Caco-2 (cell line): ENCODE measurements around the gene LYSMD2. TPM values are rescaled to one million over a fixed set of nuclear protein-coding genes. Genes with fewer than 3 reads are reported as not detected.

Source experiments
- BruUV-seq: library from RNA; stranded (reverse); fragments of 400-500 nt; replicated peaks from 2 replicates; lab custom pipeline; 2021; lab: Mats Ljungman, UMichigan
- CTCF ChIA-PET: fragments of 300-600 bp; sonication (Branson Sonifier 250); formaldehyde crosslinking; loops from one replicate; lab custom pipeline; 2022; ENCODE audit warnings: antibody characterized with exemption; lab: Charles Lee
- POLR2A ChIA-PET: fragments of 300-600 bp; sonication (Branson Sonifier 250); formaldehyde crosslinking; loops from one replicate; lab custom pipeline; 2022; ENCODE audit warnings: antibody characterized with exemption; lab: Charles Lee
- DNase-seq, 2 experiments: peaks; one replicate each; pipeline versions ENCODE4 v3.0.0 to v3.0.0-alpha.2; 2020 to 2022
- H3K27me3 ChIP-seq: replicated peaks from 2 replicates; pipeline ENCODE4 v1.6.0; 2011; ENCODE audit warnings: low read length; ENCODE audit not compliant: control insufficient read depth, insufficient read depth
- H3K36me3 ChIP-seq: 2 replicates; pipeline ENCODE4 v1.5.1; 2011; ENCODE audit warnings: low read length; ENCODE audit not compliant: control insufficient read depth, insufficient read depth
- H3K4me1 ChIP-seq: fragments of 250-450 bp; sonication (Bioruptor Pico); 2 replicates; pipeline ENCODE4 v1.5.1; 2020; ENCODE audit warnings: mild to moderate bottlenecking
- H3K4me3 ChIP-seq: 2 replicates; pipeline ENCODE4 v1.5.1; 2011; ENCODE audit warnings: low read depth, mild to moderate bottlenecking, control low read depth, low read length
- H3K9me3 ChIP-seq: fragments of 250-450 bp; sonication (Bioruptor Pico); 2 replicates; pipeline ENCODE4 v1.5.1; 2020; ENCODE audit warnings: mild to moderate bottlenecking, moderate library complexity
- H3K27ac Mint-ChIP-seq: one replicate; pipeline ENCODE4 v1.8.0; 2022; ENCODE audit warnings: mixed read lengths; ENCODE audit not compliant: unreplicated experiment
- H3K27me3 Mint-ChIP-seq: one replicate; pipeline ENCODE4 v1.8.0; 2022; ENCODE audit warnings: mixed read lengths; ENCODE audit not compliant: insufficient read depth, unreplicated experiment
- H3K36me3 Mint-ChIP-seq: one replicate; pipeline ENCODE4 v1.8.0; 2022; ENCODE audit warnings: mild to moderate bottlenecking, mixed read lengths; ENCODE audit not compliant: insufficient read depth, unreplicated experiment
- H3K4me1 Mint-ChIP-seq: one replicate; pipeline ENCODE4 v1.8.0; 2022; ENCODE audit warnings: low read depth, mixed read lengths; ENCODE audit not compliant: unreplicated experiment
- H3K4me3 Mint-ChIP-seq: one replicate; pipeline ENCODE4 v1.8.0; 2022; ENCODE audit warnings: mild to moderate bottlenecking, moderate library complexity, mixed read lengths; ENCODE audit not compliant: unreplicated experiment
- H3K9me3 Mint-ChIP-seq: one replicate; pipeline ENCODE4 v1.8.0; 2022; ENCODE audit warnings: mixed read lengths; ENCODE audit not compliant: unreplicated experiment
- CTCF ChIP-seq, 2 experiments: fragments of 200-600 bp in 1 of 2; IDR thresholded peaks; 1 replicate in 1 of 2; 2 replicates in 1 of 2; pipeline versions ENCODE4 v1.5.1 to v1.8.0; 2011 to 2022; ENCODE audit warnings: antibody characterized with exemption in 1 of 2, control low read depth in 1 of 2, inconsistent platforms in 1 of 2, low read depth in 1 of 2, low read length in 1 of 2, mild to moderate bottlenecking in 1 of 2, moderate library complexity in 1 of 2; ENCODE audit not compliant: insufficient read depth in 1 of 2, severe bottlenecking in 1 of 2, unreplicated experiment in 1 of 2
- intact Hi-C: fragments of 100-400 bp; cut with micrococcal nuclease; formaldehyde crosslinking; loops from one replicate; pipeline ENCODE4 v1.10.0; 2022; ENCODE audit not compliant: unreplicated experiment
- total RNA-seq: library from RNA; stranded (reverse); gene quantifications from 2 replicates; pipeline ENCODE4 v1.2.3, GENCODE V29; 2022

LYSMD2 gene
- total RNA-seq, 1 experiment from 2014 or later: 0.29 TPM

- no peak for TF ChIP-seq CTCF (IDR thresholded peaks at IDR 0.05; ENCODE audit: insufficient read depth in 1 of 2, low read depth in 1 of 2, low read length in 1 of 2, severe bottlenecking in 1 of 2, unreplicated experiment in 1 of 2)
- Mint-ChIP-seq H3K27ac (no peak overlapping the region), H3K9me3 (no peaks in the 10 kb centered on the region), H3K27me3 (peaks cover 18% of the 10 kb centered on the region), H3K36me3 (no peaks in the 10 kb centered on the region), H3K4me3 (no peak overlapping the region), H3K4me1 (no peaks in the 10 kb centered on the region)
- no TSS peak for BruUV-seq
- Histone ChIP-seq H3K4me3 (no peak overlapping the region), H3K36me3 (no peaks in the 10 kb centered on the region), H3K27me3 (no peaks in the 10 kb centered on the region), H3K4me1 (no peaks in the 10 kb centered on the region), H3K9me3 (no peaks in the 10 kb centered on the region)
- POLR2A ChIA-PET: no interaction called here
- CTCF ChIA-PET: no interaction called here
- intact Hi-C loops: no loop called here
- DNase-seq: no peak
Measured at GRCh38 chr15:51760805-51761204, 23.4 kb upstream of the LYSMD2 start.

GRCh38 chr15:51759557-51760070 lies 22.2 kb upstream of the LYSMD2 start:
- no peak overlapping the region for H3K27ac Mint-ChIP-seq
- Histone ChIP-seq H3K27me3 (no peaks in the 10 kb centered on the region), H3K4me1 (no peaks in the 10 kb centered on the region), H3K4me3 (no peak overlapping the region), H3K9me3 (no peaks in the 10 kb centered on the region), H3K36me3 (no peaks in the 10 kb centered on the region)
- H3K4me1 Mint-ChIP-seq: no peaks in the 10 kb centered on the region
- no peak for DNase-seq
- no peaks in the 10 kb centered on the region for H3K36me3 Mint-ChIP-seq
- no peak overlapping the region for H3K4me3 Mint-ChIP-seq
- no TSS peak for BruUV-seq
- ChIA-PET CTCF (no interaction called here), POLR2A (no interaction called here)
- TF ChIP-seq CTCF (IDR thresholded peaks at IDR 0.05; ENCODE audit: insufficient read depth in 1 of 2, low read depth in 1 of 2, low read length in 1 of 2, severe bottlenecking in 1 of 2, unreplicated experiment in 1 of 2): peak in 1 of 2 experiments; percentile 2
- no peaks in the 10 kb centered on the region for H3K9me3 Mint-ChIP-seq
- H3K27me3 Mint-ChIP-seq: peaks cover 25% of the 10 kb centered on the region
- intact Hi-C loops: no loop called here

- Histone ChIP-seq H3K36me3 (no peaks in the 10 kb centered on the region), H3K9me3 (no peaks in the 10 kb centered on the region), H3K4me3 (no peak overlapping the region), H3K4me1 (no peaks in the 10 kb centered on the region), H3K27me3 (no peaks in the 10 kb centered on the region)
- no TSS peak for BruUV-seq
- no peak for DNase-seq
- no peak overlapping the region for H3K4me3 Mint-ChIP-seq
- H3K27me3 Mint-ChIP-seq: peaks cover 30% of the 10 kb centered on the region
- no peaks in the 10 kb centered on the region for H3K4me1 Mint-ChIP-seq
- no peak overlapping the region for H3K27ac Mint-ChIP-seq
- no peaks in the 10 kb centered on the region for H3K36me3 Mint-ChIP-seq
- no peaks in the 10 kb centered on the region for H3K9me3 Mint-ChIP-seq
- CTCF ChIA-PET: no interaction called here
- intact Hi-C loops: no loop called here
- TF ChIP-seq CTCF (IDR thresholded peaks at IDR 0.05; ENCODE audit: insufficient read depth in 1 of 2, low read depth in 1 of 2, low read length in 1 of 2, severe bottlenecking in 1 of 2, unreplicated experiment in 1 of 2): no peak
- POLR2A ChIA-PET: no interaction called here
Measured at GRCh38 chr15:51758645-51759044, 21.2 kb upstream of the LYSMD2 start.
